Lower leg skin (tissue), 4 donors: ENCODE data around the gene ILKAP. TPM values are rescaled to one million over a fixed set of nuclear protein-coding genes. Genes with fewer than 3 reads are reported as not detected.

ENCODE experiments used
- DNase-seq, 2 donors: peaks; one replicate each; pipeline ENCODE4 v3.0.0-alpha.2; 2019; ENCODE audit warnings: low spot score in 2 of 2
- H3K4me3 ChIP-seq: fragments of 200-600 bp; sonication (generic); 2 replicates; pipeline ENCODE4 v1.5.1; 2017; ENCODE audit warnings: mild to moderate bottlenecking, low read depth; ENCODE audit not compliant: poor library complexity, severe bottlenecking
- CTCF ChIP-seq, 3 donors: fragments of 450-650 bp; IDR thresholded peaks; one replicate each; pipeline ENCODE4 v1.5.1; 2016; ENCODE audit warnings: antibody characterized with exemption in 3 of 3, mild to moderate bottlenecking in 3 of 3, moderate library complexity in 2 of 3
- POLR2A ChIP-seq, 2 donors: fragments of 450-650 bp; IDR thresholded peaks; one replicate each; pipeline ENCODE4 v1.6.1; 2016 to 2017; ENCODE audit warnings: antibody characterized with exemption in 2 of 2, mild to moderate bottlenecking in 1 of 2, moderate library complexity in 1 of 2
- WGBS, 2 donors: methylation state at CpG; one replicate each; pipeline ENCODE4 v1.1.5; 2018; 5-methylcytosine and 5-hydroxymethylcytosine counted together
- intact Hi-C: fragments of 100-400 bp; cut with DNase I; formaldehyde crosslinking; loops from one replicate; pipeline ENCODE4 v1.15.0; 2023; ENCODE audit warnings: low total_unique reads
- total RNA-seq, 4 donors: library from RNA; depleted of rRNA; stranded (reverse); fragments of >200 nt; gene quantifications; one replicate each; pipeline ENCODE4 v1.1.0, GENCODE V29; 2016

Gene ILKAP
- total RNA-seq, 4 donors from 2014 or later: 22.8 to 73.5 (median 32.1) TPM

- TF ChIP-seq CTCF (IDR thresholded peaks at IDR 0.05) (no peak), POLR2A (IDR thresholded peaks at IDR 0.05) (no peak)
- intact Hi-C loops: no loop called here
- no peak for DNase-seq
- H3K4me3 ChIP-seq: no peak overlapping the region
- 26 to 36% methylated on average over 13 to 25 of the region's 30 CpGs for WGBS, 2 donors
These were observed 82.8 kb downstream of the ILKAP start for GRCh38 chr2:238120463-238121298.

Other genes starting within 250 kb of the ILKAP start
- 10 to 100 TPM; 32.8 to 46.9 (median 33.3) TPM for gene UBE2F, start 236.7 kb downstream of the ILKAP start, total RNA-seq
- gene SCLY, start 142.7 kb downstream of the ILKAP start, total RNA-seq: 10 to 100 TPM in 1 of 4 donors, 1 to 10 TPM in 3; 2.4 to 12.1 (median 8.2) TPM
- gene ESPNL, start 103.4 kb downstream of the ILKAP start, total RNA-seq: under 1 TPM in 2 of 4 donors, not detected in 2; 0.13 to 0.29 TPM
- gene KLHL30, start 65.0 kb downstream of the ILKAP start, total RNA-seq: under 1 TPM; 0.13 to 0.64 (median 0.34) TPM
- not detected for gene ERFE, start 44.7 kb downstream of the ILKAP start, total RNA-seq
- 1 to 10 TPM; 1.3 to 5.8 (median 3.1) TPM for gene HES6, start 36.3 kb upstream of the ILKAP start, total RNA-seq
- 10 to 100 TPM; 15.9 to 82.3 (median 18.1) TPM for gene PER2, start 84.9 kb upstream of the ILKAP start, total RNA-seq
- 1 to 10 TPM; 4.3 to 8.7 (median 8.2) TPM for gene TRAF3IP1, start 116.8 kb upstream of the ILKAP start, total RNA-seq
- gene ASB1, start 223.2 kb upstream of the ILKAP start, total RNA-seq: 10 to 100 TPM; 16.6 to 32.9 (median 21.0) TPM